WTC11 (cell line): ENCODE data around the gene FBXO30. TPM values are rescaled to one million over a fixed set of nuclear protein-coding genes. Genes with fewer than 3 reads are reported as not detected.

Source experiments
- ATAC-seq: fragments of 200-7000 bp; cut with Tn5 transposase; 2 replicates; pipeline ENCODE4 v1.10.0; 2021; ENCODE audit warnings: mild to moderate bottlenecking, moderate library complexity
- CTCF ChIA-PET: fragments of 300-600 bp; sonication (Branson Sonifier 250); formaldehyde crosslinking; loops from one replicate; lab custom pipeline; 2021; ENCODE audit warnings: antibody characterized with exemption; lab: Charles Lee
- POLR2A ChIA-PET: fragments of 350-600 bp; sonication (Branson Sonifier 250); formaldehyde crosslinking; loops from one replicate; lab custom pipeline; 2021; ENCODE audit warnings: antibody characterized with exemption; lab: Charles Lee
- DNase-seq: peaks from one replicate; pipeline ENCODE4 v3.0.0; 2021; ENCODE audit warnings: low spot score
- H3K27ac Mint-ChIP-seq: 2 replicates; pipeline ENCODE4 v1.8.0; 2021; ENCODE audit warnings: mixed read lengths
- H3K27me3 Mint-ChIP-seq: 2 replicates; pipeline ENCODE4 v1.8.0; 2021; ENCODE audit warnings: low read depth, mild to moderate bottlenecking, moderate library complexity, mixed read lengths
- H3K36me3 Mint-ChIP-seq: 2 replicates; pipeline ENCODE4 v1.8.0; 2021; ENCODE audit warnings: mixed read lengths
- H3K4me1 Mint-ChIP-seq: 2 replicates; pipeline ENCODE4 v1.8.0; 2022; ENCODE audit warnings: mixed read lengths
- H3K4me3 Mint-ChIP-seq: 2 replicates; pipeline ENCODE4 v1.8.0; 2021; ENCODE audit warnings: mild to moderate bottlenecking, moderate library complexity, mixed read lengths
- H3K9me3 Mint-ChIP-seq: 2 replicates; pipeline ENCODE4 v1.8.0; 2021; ENCODE audit warnings: mixed read lengths
- ATF1 ChIP-seq: sonication (generic); formaldehyde crosslinking; IDR thresholded peaks from 2 replicates; pipeline ENCODE4 v1.8.1; 2023; ENCODE audit warnings: mild to moderate bottlenecking, moderate library complexity, missing genetic modification reagents
- CTCF ChIP-seq: fragments of 200-600 bp; IDR thresholded peaks from 2 replicates; pipeline ENCODE4 v1.8.0; 2022; ENCODE audit warnings: antibody characterized with exemption
- E2F1 ChIP-seq: sonication (generic); formaldehyde crosslinking; IDR thresholded peaks from 2 replicates; pipeline ENCODE4 v1.8.0; 2022; ENCODE audit warnings: mild to moderate bottlenecking, missing genetic modification reagents
- ETV6 ChIP-seq: sonication (generic); formaldehyde crosslinking; IDR thresholded peaks from 2 replicates; pipeline ENCODE4 v1.8.1; 2022; ENCODE audit warnings: mild to moderate bottlenecking, missing genetic modification reagents
- FOXJ3 ChIP-seq: sonication (generic); formaldehyde crosslinking; IDR thresholded peaks from 2 replicates; pipeline ENCODE4 v1.9.0; 2021; ENCODE audit warnings: missing genetic modification reagents, mild to moderate bottlenecking, borderline replicate concordance
- GTF2I ChIP-seq: fragments of 250-450 bp; sonication (Bioruptor Pico); conservative IDR thresholded peaks from 2 replicates; pipeline ENCODE4 v1.4.0; 2021; ENCODE audit warnings: mild to moderate bottlenecking
- MAX ChIP-seq: sonication (generic); formaldehyde crosslinking; IDR thresholded peaks from 2 replicates; pipeline ENCODE4 v1.8.0; 2022; ENCODE audit warnings: mild to moderate bottlenecking, missing genetic modification reagents
- NFYB ChIP-seq: sonication (generic); formaldehyde crosslinking; conservative IDR thresholded peaks from 2 replicates; pipeline ENCODE4 v1.8.0; 2022; ENCODE audit warnings: low read depth, missing genetic modification reagents
- NR1H2 ChIP-seq: sonication (generic); formaldehyde crosslinking; IDR thresholded peaks from 2 replicates; pipeline ENCODE4 v1.9.0; 2021; ENCODE audit warnings: mild to moderate bottlenecking, moderate library complexity, missing genetic modification reagents
- OVOL2 ChIP-seq: fragments of 250-450 bp; sonication (Bioruptor Pico); IDR thresholded peaks from 2 replicates; pipeline ENCODE4 v1.9.0; 2021; ENCODE audit warnings: mild to moderate bottlenecking, borderline replicate concordance
- SMAD4 ChIP-seq: sonication (generic); formaldehyde crosslinking; IDR thresholded peaks from 2 replicates; pipeline ENCODE4 v1.8.0; 2022; ENCODE audit warnings: mild to moderate bottlenecking, missing genetic modification reagents
- STAT6 ChIP-seq: sonication (generic); formaldehyde crosslinking; conservative IDR thresholded peaks from 2 replicates; pipeline ENCODE4 v1.8.1; 2023; ENCODE audit warnings: mild to moderate bottlenecking, low read depth, missing genetic modification reagents, moderate library complexity
- TEAD4 ChIP-seq: sonication (generic); formaldehyde crosslinking; IDR thresholded peaks from 2 replicates; pipeline ENCODE4 v1.8.0; 2022; ENCODE audit warnings: mild to moderate bottlenecking, missing genetic modification reagents
- ZNF317 ChIP-seq: sonication (generic); formaldehyde crosslinking; IDR thresholded peaks from 2 replicates; pipeline ENCODE4 v1.8.1; 2023; ENCODE audit warnings: low read depth, mild to moderate bottlenecking, moderate library complexity, missing genetic modification reagents, borderline replicate concordance
- total RNA-seq: library from RNA; stranded (reverse); gene quantifications from 3 replicates; pipeline ENCODE4 v1.2.3, GENCODE V29; 2021
- TF ChIP-seq, protein P1 (sequence below): fragments of 250-450 bp; sonication (Bioruptor Pico); IDR thresholded peaks from 2 replicates; pipeline ENCODE4 v1.9.0; 2021; ENCODE audit warnings: mild to moderate bottlenecking
- TF ChIP-seq, protein P2 (sequence below): fragments of 250-450 bp; sonication (Bioruptor Pico); IDR thresholded peaks from 2 replicates; pipeline ENCODE4 v1.8.0; 2021; ENCODE audit warnings: mild to moderate bottlenecking
- TF ChIP-seq, protein P3 (sequence below): fragments of 250-450 bp; sonication (Bioruptor Pico); IDR thresholded peaks from 2 replicates; pipeline ENCODE4 v1.9.0; 2021; ENCODE audit warnings: mild to moderate bottlenecking, borderline replicate concordance

FBXO30 gene
- total RNA-seq, 1 experiment from 2014 or later: 11.8 TPM

DNA sequence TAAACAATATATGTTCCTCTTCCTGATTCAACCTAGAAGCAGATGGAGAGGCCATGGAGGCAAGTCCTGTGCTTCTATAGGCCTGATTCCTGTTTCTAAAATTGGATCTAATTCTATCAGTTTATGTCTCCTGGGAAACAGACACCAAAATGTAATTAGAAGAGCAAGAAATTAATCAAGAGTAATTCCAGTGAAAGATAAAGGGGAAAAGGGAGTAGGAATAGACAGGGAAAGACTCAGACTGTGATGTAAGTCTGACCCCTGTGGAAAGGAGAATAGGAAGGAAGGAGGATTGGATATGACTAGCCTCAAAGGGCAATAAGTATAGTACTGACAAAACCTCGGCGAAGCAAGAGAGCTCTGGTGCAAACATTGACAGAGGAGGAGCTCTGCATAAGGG, 33.9 kb upstream of the FBXO30 start:
- ChIA-PET POLR2A (no interaction called here), CTCF (no interaction called here)
- no peak overlapping the region for H3K27ac Mint-ChIP-seq
- ATAC-seq: no peak
- H3K36me3 Mint-ChIP-seq: no peaks in the 10 kb centered on the region
- H3K4me3 Mint-ChIP-seq: no peak overlapping the region
- TF ChIP-seq GTF2I (no peak), ETV6 (CRISPR knock-in tag) (no peak), CTCF (no peak), ZNF317 (CRISPR knock-in tag) (no peak), SMAD4 (CRISPR knock-in tag) (no peak), NFYB (CRISPR knock-in tag) (no peak), ATF1 (CRISPR knock-in tag) (no peak), TEAD4 (CRISPR knock-in tag) (no peak), MAX (no peak), E2F1 (CRISPR knock-in tag) (no peak), FOXJ3 (no peak), STAT6 (CRISPR knock-in tag) (no peak), NR1H2 (CRISPR knock-in tag) (no peak), OVOL2 (CRISPR knock-in tag) (no peak)
- TF ChIP-seq, protein P1, sequence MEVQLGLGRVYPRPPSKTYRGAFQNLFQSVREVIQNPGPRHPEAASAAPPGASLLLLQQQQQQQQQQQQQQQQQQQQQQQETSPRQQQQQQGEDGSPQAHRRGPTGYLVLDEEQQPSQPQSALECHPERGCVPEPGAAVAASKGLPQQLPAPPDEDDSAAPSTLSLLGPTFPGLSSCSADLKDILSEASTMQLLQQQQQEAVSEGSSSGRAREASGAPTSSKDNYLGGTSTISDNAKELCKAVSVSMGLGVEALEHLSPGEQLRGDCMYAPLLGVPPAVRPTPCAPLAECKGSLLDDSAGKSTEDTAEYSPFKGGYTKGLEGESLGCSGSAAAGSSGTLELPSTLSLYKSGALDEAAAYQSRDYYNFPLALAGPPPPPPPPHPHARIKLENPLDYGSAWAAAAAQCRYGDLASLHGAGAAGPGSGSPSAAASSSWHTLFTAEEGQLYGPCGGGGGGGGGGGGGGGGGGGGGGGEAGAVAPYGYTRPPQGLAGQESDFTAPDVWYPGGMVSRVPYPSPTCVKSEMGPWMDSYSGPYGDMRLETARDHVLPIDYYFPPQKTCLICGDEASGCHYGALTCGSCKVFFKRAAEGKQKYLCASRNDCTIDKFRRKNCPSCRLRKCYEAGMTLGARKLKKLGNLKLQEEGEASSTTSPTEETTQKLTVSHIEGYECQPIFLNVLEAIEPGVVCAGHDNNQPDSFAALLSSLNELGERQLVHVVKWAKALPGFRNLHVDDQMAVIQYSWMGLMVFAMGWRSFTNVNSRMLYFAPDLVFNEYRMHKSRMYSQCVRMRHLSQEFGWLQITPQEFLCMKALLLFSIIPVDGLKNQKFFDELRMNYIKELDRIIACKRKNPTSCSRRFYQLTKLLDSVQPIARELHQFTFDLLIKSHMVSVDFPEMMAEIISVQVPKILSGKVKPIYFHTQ (CRISPR knock-in tag): no peak
- TF ChIP-seq, protein P2, sequence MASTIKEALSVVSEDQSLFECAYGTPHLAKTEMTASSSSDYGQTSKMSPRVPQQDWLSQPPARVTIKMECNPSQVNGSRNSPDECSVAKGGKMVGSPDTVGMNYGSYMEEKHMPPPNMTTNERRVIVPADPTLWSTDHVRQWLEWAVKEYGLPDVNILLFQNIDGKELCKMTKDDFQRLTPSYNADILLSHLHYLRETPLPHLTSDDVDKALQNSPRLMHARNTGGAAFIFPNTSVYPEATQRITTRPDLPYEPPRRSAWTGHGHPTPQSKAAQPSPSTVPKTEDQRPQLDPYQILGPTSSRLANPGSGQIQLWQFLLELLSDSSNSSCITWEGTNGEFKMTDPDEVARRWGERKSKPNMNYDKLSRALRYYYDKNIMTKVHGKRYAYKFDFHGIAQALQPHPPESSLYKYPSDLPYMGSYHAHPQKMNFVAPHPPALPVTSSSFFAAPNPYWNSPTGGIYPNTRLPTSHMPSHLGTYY (CRISPR knock-in tag): no peak
- TF ChIP-seq, protein P3, sequence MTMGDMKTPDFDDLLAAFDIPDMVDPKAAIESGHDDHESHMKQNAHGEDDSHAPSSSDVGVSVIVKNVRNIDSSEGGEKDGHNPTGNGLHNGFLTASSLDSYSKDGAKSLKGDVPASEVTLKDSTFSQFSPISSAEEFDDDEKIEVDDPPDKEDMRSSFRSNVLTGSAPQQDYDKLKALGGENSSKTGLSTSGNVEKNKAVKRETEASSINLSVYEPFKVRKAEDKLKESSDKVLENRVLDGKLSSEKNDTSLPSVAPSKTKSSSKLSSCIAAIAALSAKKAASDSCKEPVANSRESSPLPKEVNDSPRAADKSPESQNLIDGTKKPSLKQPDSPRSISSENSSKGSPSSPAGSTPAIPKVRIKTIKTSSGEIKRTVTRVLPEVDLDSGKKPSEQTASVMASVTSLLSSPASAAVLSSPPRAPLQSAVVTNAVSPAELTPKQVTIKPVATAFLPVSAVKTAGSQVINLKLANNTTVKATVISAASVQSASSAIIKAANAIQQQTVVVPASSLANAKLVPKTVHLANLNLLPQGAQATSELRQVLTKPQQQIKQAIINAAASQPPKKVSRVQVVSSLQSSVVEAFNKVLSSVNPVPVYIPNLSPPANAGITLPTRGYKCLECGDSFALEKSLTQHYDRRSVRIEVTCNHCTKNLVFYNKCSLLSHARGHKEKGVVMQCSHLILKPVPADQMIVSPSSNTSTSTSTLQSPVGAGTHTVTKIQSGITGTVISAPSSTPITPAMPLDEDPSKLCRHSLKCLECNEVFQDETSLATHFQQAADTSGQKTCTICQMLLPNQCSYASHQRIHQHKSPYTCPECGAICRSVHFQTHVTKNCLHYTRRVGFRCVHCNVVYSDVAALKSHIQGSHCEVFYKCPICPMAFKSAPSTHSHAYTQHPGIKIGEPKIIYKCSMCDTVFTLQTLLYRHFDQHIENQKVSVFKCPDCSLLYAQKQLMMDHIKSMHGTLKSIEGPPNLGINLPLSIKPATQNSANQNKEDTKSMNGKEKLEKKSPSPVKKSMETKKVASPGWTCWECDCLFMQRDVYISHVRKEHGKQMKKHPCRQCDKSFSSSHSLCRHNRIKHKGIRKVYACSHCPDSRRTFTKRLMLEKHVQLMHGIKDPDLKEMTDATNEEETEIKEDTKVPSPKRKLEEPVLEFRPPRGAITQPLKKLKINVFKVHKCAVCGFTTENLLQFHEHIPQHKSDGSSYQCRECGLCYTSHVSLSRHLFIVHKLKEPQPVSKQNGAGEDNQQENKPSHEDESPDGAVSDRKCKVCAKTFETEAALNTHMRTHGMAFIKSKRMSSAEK (CRISPR knock-in tag): no peak
- peaks cover 4% of the 10 kb centered on the region; the same call in 1 of the 2 replicates for H3K4me1 Mint-ChIP-seq
- no peaks in the 10 kb centered on the region for H3K9me3 Mint-ChIP-seq
- no peaks in the 10 kb centered on the region for H3K27me3 Mint-ChIP-seq
- no peak for DNase-seq
